ENCODE data around the gene CTXND2.

CTXND2 gene

DNA sequence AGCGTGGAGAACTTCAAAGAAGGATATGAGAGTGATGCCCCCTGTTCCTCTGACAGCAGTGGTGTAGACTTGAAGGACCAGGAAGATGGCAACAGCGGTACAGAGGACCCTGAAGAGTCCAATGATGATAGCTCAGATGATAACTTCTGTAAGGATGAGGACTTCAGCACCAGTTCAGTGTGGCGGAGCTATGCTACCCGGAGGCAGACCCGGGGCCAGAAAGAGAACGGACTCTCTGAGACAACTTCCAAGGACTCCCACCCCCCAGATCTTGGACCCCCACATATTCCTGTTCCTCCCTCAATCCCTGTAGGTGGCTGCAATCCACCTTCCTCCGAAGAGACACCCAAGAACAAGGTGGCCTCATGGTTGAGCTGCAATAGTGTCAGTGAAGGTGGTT lies 73.7 kb downstream of the CTXND2 start:
- DNase-seq (ENCODE audit: low spot score), result no peak

DNA sequence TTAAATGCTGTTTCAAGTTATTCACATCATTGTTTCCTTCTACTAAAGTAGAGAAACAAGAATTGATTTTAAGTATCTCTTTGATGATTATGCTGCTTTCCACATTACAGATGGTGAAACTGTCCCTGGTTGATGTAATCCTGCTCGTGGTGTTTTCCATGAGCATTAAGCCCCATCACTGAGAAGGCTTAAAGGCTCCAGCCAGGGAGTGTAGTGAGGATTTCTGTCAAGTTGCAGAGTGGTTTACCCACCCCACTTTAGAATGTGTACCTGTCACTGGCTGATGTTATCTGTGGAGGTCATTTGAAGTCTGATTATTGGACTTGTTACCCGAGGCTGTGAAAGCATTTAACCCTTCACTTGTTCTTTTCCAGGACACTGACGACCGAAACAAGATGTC lies 74.8 kb downstream of the CTXND2 start:
- no peak for DNase-seq (ENCODE audit: low spot score)

Measured in cerebellar cortex (tissue), 1 donor.